ENCODE data around the gene NOP10.
A peak's percentile ranks its signal among the peaks of the same experiment; 100 is the strongest.

Gene NOP10

GRCh38 chr15:34349769-34350168 lies 6.8 kb upstream of the NOP10 start:
- DNase-seq (ENCODE audit: low read depth): no peak
- TF ChIP-seq, protein P1, sequence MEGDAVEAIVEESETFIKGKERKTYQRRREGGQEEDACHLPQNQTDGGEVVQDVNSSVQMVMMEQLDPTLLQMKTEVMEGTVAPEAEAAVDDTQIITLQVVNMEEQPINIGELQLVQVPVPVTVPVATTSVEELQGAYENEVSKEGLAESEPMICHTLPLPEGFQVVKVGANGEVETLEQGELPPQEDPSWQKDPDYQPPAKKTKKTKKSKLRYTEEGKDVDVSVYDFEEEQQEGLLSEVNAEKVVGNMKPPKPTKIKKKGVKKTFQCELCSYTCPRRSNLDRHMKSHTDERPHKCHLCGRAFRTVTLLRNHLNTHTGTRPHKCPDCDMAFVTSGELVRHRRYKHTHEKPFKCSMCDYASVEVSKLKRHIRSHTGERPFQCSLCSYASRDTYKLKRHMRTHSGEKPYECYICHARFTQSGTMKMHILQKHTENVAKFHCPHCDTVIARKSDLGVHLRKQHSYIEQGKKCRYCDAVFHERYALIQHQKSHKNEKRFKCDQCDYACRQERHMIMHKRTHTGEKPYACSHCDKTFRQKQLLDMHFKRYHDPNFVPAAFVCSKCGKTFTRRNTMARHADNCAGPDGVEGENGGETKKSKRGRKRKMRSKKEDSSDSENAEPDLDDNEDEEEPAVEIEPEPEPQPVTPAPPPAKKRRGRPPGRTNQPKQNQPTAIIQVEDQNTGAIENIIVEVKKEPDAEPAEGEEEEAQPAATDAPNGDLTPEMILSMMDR (IDR thresholded peaks at IDR 0.05; ENCODE audit: low read depth, low read length): no peak
- no peak for TF ChIP-seq POLR2A (IDR thresholded peaks at IDR 0.05; ENCODE audit: extremely low read depth, insufficient read length)
- TF ChIP-seq, protein P2, sequence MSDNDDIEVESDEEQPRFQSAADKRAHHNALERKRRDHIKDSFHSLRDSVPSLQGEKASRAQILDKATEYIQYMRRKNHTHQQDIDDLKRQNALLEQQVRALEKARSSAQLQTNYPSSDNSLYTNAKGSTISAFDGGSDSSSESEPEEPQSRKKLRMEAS (IDR thresholded peaks at IDR 0.05; ENCODE audit: low read depth, low read length): no peak
- no peak for TF ChIP-seq MYC (IDR thresholded peaks at IDR 0.05; ENCODE audit: low read depth, low read length)
- H3K4me3 ChIP-seq (ENCODE audit: low read depth, low read length): no peak overlapping the region

- DNase-seq (ENCODE audit: low read depth): no peak
- H3K4me3 ChIP-seq (ENCODE audit: low read depth, low read length): no peak overlapping the region
- TF ChIP-seq, protein P1 (IDR thresholded peaks at IDR 0.05; ENCODE audit: low read depth, low read length): no peak
- no peak for TF ChIP-seq MYC (IDR thresholded peaks at IDR 0.05; ENCODE audit: low read depth, low read length)
- no peak for TF ChIP-seq POLR2A (IDR thresholded peaks at IDR 0.05; ENCODE audit: extremely low read depth, insufficient read length)
- TF ChIP-seq, protein P2 (IDR thresholded peaks at IDR 0.05; ENCODE audit: low read depth, low read length): no peak
Observed at GRCh38 chr15:34348735-34349300, 5.9 kb upstream of the NOP10 start.

DNA sequence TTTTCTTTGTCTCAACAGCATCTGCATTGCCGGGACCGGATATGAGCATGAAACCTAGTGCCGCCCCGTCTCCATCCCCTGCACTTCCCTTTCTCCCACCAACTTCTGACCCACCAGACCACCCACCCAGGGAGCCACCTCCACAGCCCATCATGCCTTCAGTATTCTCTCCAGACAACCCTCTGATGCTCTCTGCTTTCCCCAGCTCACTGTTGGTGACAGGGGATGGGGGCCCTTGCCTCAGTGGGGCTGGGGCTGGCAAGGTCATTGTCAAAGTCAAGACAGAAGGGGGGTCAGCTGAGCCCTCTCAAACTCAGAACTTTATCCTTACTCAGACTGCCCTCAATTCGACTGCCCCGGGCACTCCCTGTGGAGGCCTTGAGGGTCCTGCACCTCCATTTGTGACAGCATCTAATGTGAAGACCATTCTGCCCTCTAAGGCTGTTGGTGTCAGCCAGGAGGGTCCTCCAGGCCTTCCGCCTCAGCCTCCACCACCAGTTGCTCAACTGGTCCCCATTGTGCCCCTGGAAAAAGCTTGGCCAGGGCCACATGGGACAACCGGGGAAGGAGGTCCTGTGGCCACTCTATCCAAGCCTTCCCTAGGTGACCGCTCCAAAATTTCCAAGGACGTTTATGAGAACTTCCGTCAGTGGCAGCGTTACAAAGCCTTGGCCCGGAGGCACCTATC lies 5.2 kb upstream of the NOP10 start:
- DNase-seq (ENCODE audit: low read depth): no peak
- H3K4me3 ChIP-seq (ENCODE audit: low read depth, low read length): no peak overlapping the region
- TF ChIP-seq, protein P2 (IDR thresholded peaks at IDR 0.05; ENCODE audit: low read depth, low read length): no peak
- TF ChIP-seq POLR2A (IDR thresholded peaks at IDR 0.05; ENCODE audit: extremely low read depth, insufficient read length) (no peak), MYC (IDR thresholded peaks at IDR 0.05; ENCODE audit: low read depth, low read length) (no peak)
- TF ChIP-seq, protein P1 (IDR thresholded peaks at IDR 0.05; ENCODE audit: low read depth, low read length): no peak

DNA sequence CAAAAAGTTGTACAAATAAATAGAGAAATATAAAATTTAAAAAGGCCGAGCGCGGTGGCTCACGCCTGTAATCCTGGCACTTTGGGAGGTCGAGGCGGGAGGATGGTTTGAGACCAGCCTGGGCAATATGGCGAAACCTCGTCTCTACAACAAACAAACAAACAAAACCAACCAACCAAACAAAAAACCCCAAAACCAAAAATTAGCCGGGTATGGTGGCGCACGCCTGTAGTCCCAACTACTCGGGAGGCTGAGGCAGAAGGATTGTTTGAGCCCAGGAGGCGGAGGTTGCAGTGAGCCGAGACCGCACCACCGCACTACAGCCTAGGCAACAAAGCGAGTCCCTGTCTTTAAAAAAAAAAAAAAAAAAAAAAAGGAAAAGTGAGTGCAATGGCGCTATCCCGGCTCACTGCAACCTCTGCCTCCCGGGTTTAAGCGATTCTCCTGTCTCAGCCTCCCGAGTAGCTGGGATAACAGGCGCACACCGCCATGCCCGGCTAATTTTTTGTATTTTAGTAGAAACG lies 661 bp downstream of the NOP10 start:
- peak overlapping the region; percentile 100 for H3K4me3 ChIP-seq (ENCODE audit: low read depth, low read length)
- DNase-seq (ENCODE audit: low read depth): peak; percentile 24

DNA sequence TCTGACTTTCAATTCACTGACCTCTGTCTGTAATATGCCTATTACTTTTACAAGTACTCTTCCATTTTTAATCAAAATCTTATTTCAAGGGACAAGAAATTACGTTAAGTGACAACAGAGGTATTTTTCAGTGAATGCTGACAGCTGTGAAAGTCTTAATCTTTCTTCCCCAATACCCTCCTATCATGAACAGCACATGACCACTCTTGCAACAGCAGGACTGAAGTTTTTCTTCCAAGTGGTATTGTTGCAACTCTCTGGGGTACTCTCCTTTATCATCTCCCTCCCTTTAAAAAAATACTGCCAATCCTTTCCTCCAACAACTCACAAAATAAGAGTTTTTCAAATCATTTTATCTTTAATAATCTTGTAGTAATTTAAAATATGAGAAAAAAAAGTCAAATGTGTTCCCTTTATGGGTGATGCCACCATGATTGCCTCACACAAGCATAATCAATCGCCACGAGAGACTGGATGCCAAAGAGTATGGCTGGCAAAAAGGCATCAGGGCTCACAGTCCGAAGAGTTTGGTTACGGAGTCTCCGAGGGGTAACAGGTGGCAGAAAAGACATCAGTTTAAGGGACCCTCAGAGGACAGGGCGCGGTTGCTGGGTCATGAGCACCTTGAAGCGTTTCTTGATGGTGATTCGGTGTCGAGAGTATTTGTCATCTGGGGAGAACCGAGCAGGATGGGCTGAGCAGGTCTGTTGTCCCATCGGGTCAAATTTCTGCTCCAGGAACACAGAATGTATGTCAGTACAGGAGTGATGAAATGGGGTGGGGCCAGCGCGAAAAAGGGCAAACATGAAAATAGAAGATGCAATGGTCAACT lies 1.3 kb downstream of the NOP10 start:
- peak; percentile 50 for DNase-seq (ENCODE audit: low read depth)
- TF ChIP-seq POLR2A (IDR thresholded peaks at IDR 0.05; ENCODE audit: extremely low read depth, insufficient read length): no peak
- TF ChIP-seq, protein P1 (IDR thresholded peaks at IDR 0.05; ENCODE audit: low read depth, low read length): no peak
- TF ChIP-seq, protein P2 (IDR thresholded peaks at IDR 0.05; ENCODE audit: low read depth, low read length): peak; percentile 25; the same call in 1 of the 2 replicates
- H3K4me3 ChIP-seq (ENCODE audit: low read depth, low read length): peak overlapping the region; percentile 100

DNA sequence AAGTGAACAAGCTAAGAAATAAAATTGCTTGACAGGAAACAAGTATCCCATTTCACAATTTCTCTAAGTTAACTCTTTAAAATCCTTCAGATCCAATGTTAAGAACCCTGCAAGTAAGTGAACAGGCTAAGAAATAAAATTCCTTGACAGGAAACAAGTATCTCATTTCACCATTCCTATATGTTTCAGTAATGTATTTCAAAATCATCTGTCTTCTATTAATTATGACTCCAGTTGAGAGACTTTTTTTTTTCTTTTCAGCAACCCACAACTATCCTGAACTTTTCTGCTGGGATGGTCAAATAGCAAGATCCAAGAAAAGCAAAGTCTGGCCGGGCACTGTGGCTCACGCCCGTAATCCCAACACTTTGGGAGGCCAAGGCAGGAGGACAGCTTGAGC lies 3.0 kb downstream of the NOP10 start:
- TF ChIP-seq, protein P1 (IDR thresholded peaks at IDR 0.05; ENCODE audit: low read depth, low read length): no peak
- no peak for TF ChIP-seq POLR2A (IDR thresholded peaks at IDR 0.05; ENCODE audit: extremely low read depth, insufficient read length)
- no peak for TF ChIP-seq MYC (IDR thresholded peaks at IDR 0.05; ENCODE audit: low read depth, low read length)
- H3K4me3 ChIP-seq (ENCODE audit: low read depth, low read length): no peak overlapping the region
- no peak for DNase-seq (ENCODE audit: low read depth)
